Measurements from ENCODE around the gene MMP7.

The MMP7 gene

DNA sequence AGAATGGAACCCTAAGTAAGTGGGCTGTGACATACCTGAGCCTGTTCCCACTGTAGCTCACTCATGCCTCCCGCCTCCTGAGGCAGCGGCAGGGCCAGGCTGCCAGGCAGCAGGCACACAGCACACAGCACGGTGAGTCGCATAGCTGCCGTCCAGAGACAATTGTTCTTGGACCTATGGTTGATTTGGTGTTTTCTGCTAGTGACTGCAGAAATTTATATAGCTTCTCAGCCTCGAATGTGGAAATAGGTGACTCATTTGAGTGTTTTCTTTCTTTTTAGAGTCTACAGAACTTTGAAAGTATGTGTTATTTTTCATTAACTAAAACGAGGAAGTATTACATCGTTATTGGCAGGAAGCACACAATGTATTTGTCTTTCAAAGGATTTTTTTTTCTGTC, at the start of gene MMP7:
Gene MMP7, minus strand, starts transcription at position 190 of the 400 bp plus-strand sequence. Its CDS starts 47 bp downstream, at position 143.
- DNase-seq, result no peak

- no peak for DNase-seq
Observed at GRCh38 chr11:102577723-102578122, 47.2 kb upstream of the MMP7 start.

- no peak for DNase-seq
Observed at GRCh38 chr11:102577182-102577581, 46.6 kb upstream of the MMP7 start.

- no peak for DNase-seq
Observed at GRCh38 chr11:102576350-102576749, 45.8 kb upstream of the MMP7 start.

DNA sequence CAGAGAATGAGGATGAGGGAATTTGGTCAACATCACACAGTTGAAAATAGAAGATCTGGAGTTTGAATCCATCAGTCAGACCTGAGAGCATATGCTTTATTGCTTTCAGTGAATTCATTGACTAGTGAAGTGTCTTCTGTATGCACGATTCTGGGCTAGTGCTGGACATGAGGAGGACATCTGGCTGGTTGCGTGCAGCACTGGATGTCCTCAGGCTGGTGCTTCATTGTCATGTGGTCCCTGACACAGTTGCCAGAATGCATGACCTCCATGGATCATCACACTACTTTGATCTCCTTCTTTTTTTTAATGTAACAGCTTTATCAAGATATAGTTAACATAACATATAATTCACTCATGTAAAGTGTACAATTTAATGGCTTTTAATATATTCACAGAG, 44.5 kb upstream of the MMP7 start:
- DNase-seq, result no peak

GRCh38 chr11:102573851-102574250, 43.3 kb upstream of the MMP7 start:
- no peak for DNase-seq

DNA sequence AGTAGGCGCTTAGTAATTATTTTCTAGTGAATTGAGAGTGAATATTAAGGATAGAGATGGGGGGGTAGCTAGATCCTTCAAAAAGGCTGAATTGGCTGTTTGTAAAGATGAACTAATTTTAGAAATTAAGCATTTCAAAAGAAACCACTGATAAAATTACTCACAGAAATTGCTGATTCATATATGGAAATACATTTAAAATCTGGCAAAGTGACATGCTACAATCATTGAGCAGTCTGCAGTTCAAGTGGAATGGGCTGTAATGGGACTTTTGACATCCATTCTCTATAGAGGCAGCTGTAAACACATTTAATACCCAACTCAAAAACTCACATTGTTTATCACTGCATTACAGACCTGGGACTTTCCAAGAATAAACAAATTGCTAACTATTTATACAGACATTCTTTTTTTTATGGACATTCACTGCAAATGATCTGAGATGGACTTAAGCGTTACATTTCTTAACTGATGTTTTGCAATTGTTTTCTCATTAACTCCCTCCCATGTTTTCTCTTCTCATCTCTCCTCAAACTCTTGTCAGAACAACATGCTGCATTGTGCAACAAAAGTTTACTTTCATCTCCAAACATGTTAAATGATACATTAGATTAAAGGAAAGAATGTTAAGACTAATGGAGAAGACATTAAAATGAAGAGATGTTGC, 42.1 kb upstream of the MMP7 start:
- DNase-seq, result no peak

DNA sequence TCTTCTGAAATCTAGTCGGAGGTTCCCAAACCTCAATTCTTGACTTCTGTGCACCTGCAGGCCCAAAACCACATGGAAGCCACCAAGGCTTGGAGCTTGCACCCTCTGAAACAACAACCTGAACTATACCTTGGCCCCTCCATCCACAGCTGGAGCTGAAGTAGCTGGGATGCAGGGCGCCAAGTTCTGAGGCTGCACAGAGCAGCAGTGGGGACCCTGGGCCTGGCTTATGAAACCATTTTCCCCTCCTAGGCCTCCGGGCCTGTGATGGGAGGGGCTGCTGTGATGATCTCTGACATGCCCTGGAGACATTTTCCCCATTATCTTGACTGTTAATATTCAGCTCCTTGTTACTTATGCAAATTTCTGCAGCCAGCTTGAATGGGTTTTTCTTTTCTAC, 38.3 kb upstream of the MMP7 start:
- DNase-seq, result no peak

- no peak for DNase-seq
Observed at GRCh38 chr11:102566112-102566511, 35.6 kb upstream of the MMP7 start.

- no peak for DNase-seq
Observed at GRCh38 chr11:102564110-102564509, 33.6 kb upstream of the MMP7 start.

- no peak for DNase-seq
Observed at GRCh38 chr11:102561636-102562035, 31.1 kb upstream of the MMP7 start.

DNA sequence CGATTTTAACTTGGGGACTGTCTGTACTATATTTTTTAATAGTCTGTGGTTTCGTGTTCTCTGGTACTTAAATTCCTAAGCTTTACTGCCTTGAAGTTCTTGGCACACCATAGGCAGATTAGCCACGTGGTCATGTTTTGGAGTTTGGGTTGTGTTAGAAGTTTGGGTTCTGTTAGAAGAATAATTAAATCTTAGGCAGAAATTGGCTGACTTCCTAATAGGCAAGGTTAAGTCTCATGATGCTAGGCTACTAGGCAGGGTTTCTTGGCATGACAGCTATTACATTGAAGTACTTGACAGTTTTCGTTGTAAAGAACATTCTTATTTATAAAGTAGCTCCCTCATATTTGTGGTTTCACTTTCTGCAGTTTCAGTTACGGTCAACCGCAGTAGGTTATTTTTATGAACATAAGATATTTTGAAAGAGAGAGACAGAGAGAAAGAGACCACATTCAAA, 30.0 kb upstream of the MMP7 start:
- DNase-seq, result no peak

GRCh38 chr11:102559839-102560238, 29.3 kb upstream of the MMP7 start:
- DNase-seq, result no peak

DNA sequence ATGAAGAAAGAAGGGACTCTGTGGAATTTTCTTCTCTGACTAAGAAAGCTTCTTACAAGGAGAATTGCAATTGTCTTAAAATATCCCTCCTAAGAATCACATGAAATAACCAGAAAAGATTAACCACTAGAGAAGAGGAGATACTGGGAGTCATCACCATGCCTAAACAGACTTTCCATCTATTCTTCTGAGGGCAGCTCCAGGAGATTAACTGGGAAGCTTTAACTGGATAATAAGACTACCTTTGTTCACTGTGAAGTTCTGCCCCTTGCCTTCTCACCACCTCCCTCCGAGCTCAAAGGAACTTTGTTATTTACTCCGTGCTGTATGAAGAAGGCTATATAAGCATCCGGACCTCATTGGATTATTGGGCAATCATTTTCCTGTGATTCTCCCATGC, 24.5 kb upstream of the MMP7 start:
- DNase-seq, result no peak

- no peak for DNase-seq
Observed at GRCh38 chr11:102553835-102554282, 23.3 kb upstream of the MMP7 start.

DNA sequence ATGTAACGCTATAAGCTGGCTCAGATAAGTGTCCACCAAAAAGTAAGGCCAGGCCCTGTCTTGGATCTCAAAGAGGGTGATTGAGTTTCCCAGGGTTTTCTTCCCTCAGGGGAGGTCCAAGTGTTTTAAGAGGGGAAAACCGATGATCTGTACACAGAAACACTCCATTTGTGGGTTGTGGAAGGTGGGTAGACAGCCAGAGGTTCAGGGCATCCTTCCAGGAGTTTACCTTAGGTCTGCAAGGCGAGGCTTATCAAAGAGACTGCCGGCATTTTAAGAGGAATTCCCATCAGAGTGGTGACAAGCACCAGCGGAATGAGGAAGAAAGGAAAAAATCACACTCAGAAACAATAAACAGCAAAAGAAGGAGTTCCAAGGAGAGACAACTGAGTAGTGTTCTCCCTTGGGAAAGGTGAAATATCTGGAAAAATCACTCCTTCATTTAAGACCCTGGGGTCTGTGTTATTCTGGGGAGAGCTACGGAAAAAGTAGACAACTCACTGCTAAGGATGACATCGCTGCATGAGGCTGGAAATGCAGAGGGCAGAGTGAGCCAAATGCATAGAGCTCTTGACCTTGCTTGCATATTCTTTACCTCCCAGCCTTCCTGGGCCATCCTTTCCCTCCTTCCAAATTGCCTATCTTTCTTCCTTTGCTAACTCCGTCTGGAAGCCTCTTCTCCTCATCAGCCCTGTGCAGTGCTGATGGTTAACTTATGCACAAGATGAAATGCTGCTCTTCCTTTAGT, 22.1 kb upstream of the MMP7 start:
- no peak for DNase-seq

DNA sequence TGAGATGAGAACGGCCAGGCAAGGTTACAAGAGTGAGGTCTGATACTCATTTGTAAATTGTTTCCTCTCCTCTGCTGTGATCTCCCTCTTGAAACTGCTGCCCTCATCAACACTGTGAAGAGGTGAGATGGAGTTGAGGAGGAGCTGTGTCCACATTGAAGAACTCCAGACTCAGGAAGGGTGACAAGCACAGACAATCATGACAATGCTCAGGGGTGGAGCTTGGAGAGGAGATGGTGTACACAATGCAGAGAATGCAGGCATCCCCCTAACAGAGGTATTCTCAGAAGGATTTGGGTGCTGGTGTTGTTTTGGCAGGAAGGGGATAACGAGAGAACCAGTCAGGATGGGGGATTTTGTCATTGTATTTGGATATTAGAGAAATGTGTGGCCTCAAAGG, 21.5 kb upstream of the MMP7 start:
- no peak for DNase-seq

GRCh38 chr11:102551169-102551781, 20.7 kb upstream of the MMP7 start:
- no peak for DNase-seq

- no peak for DNase-seq
Observed at GRCh38 chr11:102546923-102547471, 16.4 kb upstream of the MMP7 start.

DNA sequence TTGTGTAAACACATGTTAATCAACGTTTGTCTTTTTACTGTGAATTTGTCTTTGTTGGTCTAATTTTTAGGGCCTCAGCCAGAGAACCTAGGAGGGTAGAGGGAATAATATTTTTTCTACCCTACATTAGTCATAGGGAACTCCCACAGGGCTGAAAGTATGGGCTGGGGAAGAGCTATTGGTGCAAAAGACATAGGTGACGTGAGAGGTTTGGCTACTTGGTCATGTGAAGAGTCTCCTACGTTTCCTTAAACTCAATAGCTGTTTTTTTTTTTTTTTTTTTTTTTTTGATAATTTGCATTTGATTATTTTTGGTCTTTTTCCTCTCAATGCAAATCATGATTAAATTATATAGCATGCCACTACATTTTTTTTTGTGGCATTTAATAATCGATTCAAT, 15.9 kb upstream of the MMP7 start:
- DNase-seq, result no peak

DNA sequence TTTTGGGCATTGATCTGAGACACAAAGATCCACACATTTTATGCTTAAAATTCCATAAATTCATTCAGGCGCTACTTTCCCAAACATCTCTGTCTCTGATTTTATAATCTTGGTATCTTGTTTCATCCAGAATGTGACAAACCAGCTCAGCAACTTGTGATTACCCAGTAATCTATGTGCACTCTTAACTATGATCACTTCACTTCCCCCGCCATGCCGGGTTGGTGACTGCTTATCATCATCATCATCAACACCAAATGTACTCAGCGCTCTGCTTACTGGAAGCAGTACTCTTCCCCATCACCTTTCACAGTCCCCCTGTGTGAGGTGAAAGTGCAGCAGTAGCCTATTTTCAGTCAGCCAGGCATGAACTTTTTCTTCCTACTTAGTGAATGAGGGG, 15.2 kb upstream of the MMP7 start:
- no peak for DNase-seq

DNA sequence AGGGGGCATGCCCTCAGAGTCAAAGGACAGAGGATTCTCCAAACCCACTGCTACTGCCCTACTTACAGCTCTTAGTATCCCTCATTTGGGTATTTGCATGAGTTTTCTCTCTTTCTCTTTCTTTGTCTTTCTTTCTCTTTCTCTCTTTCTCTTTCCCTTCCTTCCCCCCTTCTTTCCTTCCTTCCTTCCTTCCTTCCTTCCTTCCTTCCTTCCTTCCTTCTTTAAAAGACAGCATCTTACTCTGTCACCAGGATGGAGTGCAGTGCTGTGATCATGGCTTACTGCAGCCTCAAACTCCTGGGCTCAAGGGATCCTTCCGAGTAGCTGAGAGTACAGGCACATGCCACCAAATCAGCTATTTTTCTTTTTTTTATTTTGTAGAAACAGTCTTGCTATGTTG, 14.0 kb upstream of the MMP7 start:
- DNase-seq, result no peak

- no peak for DNase-seq
Observed at GRCh38 chr11:102539567-102539966, 9.0 kb upstream of the MMP7 start.

GRCh38 chr11:102538932-102539331, 8.4 kb upstream of the MMP7 start:
- DNase-seq, result no peak
